HCT116 (cell line): ENCODE measurements around the gene LEKR1. TPM values are rescaled to one million over a fixed set of nuclear protein-coding genes. Genes with fewer than 3 reads are reported as not detected.

Experiments used
- ATAC-seq: fragments of 200-7000 bp; cut with Tn5 transposase; 2 replicates; pipeline ENCODE4 v1.9.1; 2020; ENCODE audit warnings: mild to moderate bottlenecking, moderate library complexity
- BruUV-seq: library from RNA; stranded (reverse); fragments of 400-500 nt; replicated peaks from 2 replicates; lab custom pipeline; 2021; lab: Mats Ljungman, UMichigan
- CTCF ChIA-PET: fragments of 300-600 bp; sonication (Branson Sonifier 250); formaldehyde crosslinking; loops from one replicate; lab custom pipeline; 2021; ENCODE audit warnings: antibody characterized with exemption; lab: Charles Lee
- POLR2A ChIA-PET: fragments of 300-600, 350-600 bp; sonication (Branson Sonifier 250); formaldehyde crosslinking; loops from one replicate; lab custom pipeline; 2021; ENCODE audit warnings: antibody characterized with exemption; lab: Charles Lee
- RAD21 ChIA-PET, 2 experiments: fragments of 300-600 bp; sonication (Branson Sonifier 250); formaldehyde crosslinking; loops; one replicate each; lab custom pipeline; 2023; ENCODE audit warnings: low total read pairs in 2 of 2; ENCODE audit not compliant: uncharacterized antibody in 2 of 2, unreplicated experiment in 2 of 2, low non-redundant PET in 1 of 2; lab: Charles Lee
- DNase-seq: peaks from one replicate; pipeline ENCODE4 v3.0.0-alpha.2; 2010; ENCODE audit warnings: low read depth, low spot score
- H2AFZ ChIP-seq: fragments of 200-600 bp; shearing (Covaris generic), sonication (generic); 2 replicates; pipeline ENCODE4 v1.6.1; 2017; ENCODE audit warnings: low read depth, mixed run types, mixed read lengths, antibody characterized with exemption, low read length; ENCODE audit not compliant: poor library complexity, severe bottlenecking
- H3K27ac ChIP-seq: 2 replicates; pipeline ENCODE4 v1.5.1; 2012; ENCODE audit warnings: low read depth, low read length
- H3K27me3 ChIP-seq: fragments of 200-600 bp; sonication (generic); 2 replicates; pipeline ENCODE4 v1.6.1; 2016; ENCODE audit warnings: mixed run types, low read length, mixed read lengths; ENCODE audit not compliant: insufficient read depth
- H3K36me3 ChIP-seq, 2 experiments: fragments of 200-500 bp in 1 of 2; fragments of 200-600 bp in 1 of 2; sonication (Bioruptor generic) in 1 of 2; sonication (generic) in 1 of 2; 2 replicates each; pipeline versions ENCODE4 v1.5.1 to v1.6.1; 2014 to 2016; ENCODE audit warnings: low read length in 2 of 2, inconsistent platforms in 1 of 2, mixed read lengths in 1 of 2, mixed run types in 1 of 2; ENCODE audit not compliant: insufficient read depth in 2 of 2, control insufficient read depth in 1 of 2
- H3K4me1 ChIP-seq, 2 experiments: fragments of 200-600 bp in 1 of 2; sonication (generic) in 1 of 2; 2 replicates each; pipeline versions ENCODE4 v1.5.1 to v1.6.1; 2012 to 2017; ENCODE audit warnings: low read length in 2 of 2, inconsistent platforms in 1 of 2, mild to moderate bottlenecking in 1 of 2, mixed read lengths in 1 of 2, mixed run types in 1 of 2, moderate library complexity in 1 of 2; ENCODE audit not compliant: insufficient read depth in 2 of 2, control insufficient read depth in 1 of 2
- H3K4me2 ChIP-seq: fragments of 200-600 bp; sonication (generic); 2 replicates; pipeline ENCODE4 v1.6.1; 2017; ENCODE audit warnings: mixed run types, low read length, mixed read lengths
- H3K4me3 ChIP-seq, 2 experiments: fragments of 200-600 bp in 1 of 2; sonication (generic) in 1 of 2; replicated peaks in 1 of 2; 2 replicates each; pipeline ENCODE4 v1.5.1; 2011 to 2016; ENCODE audit warnings: low read length in 2 of 2, control low read depth in 1 of 2, low read depth in 1 of 2, mild to moderate bottlenecking in 1 of 2, mixed read lengths in 1 of 2, mixed run types in 1 of 2
- H3K79me2 ChIP-seq: fragments of 200-600 bp; sonication (generic); 2 replicates; pipeline ENCODE4 v1.6.1; 2017; ENCODE audit warnings: mild to moderate bottlenecking, mixed run types, low read length, moderate library complexity, mixed read lengths; ENCODE audit not compliant: insufficient read depth
- H3K9ac ChIP-seq: fragments of 200-600 bp; sonication (generic); 2 replicates; pipeline ENCODE4 v1.6.1; 2016; ENCODE audit warnings: low read length, mixed read lengths
- H3K9me2 ChIP-seq: fragments of 200-600 bp; sonication (generic), shearing (Covaris generic); 2 replicates; pipeline ENCODE4 v1.6.1; 2017; ENCODE audit warnings: mixed run types, mild to moderate bottlenecking, moderate library complexity; ENCODE audit not compliant: insufficient read depth
- H3K9me3 ChIP-seq, 2 experiments: fragments of 200-500 bp in 1 of 2; fragments of 200-600 bp in 1 of 2; sonication (Bioruptor generic) in 1 of 2; sonication (generic) in 1 of 2; 2 replicates each; pipeline ENCODE4 v1.6.1; 2014 to 2017; ENCODE audit warnings: low read length in 2 of 2, mixed read lengths in 2 of 2, inconsistent platforms in 1 of 2, low read depth in 1 of 2, mild to moderate bottlenecking in 1 of 2, mixed run types in 1 of 2, moderate library complexity in 1 of 2; ENCODE audit not compliant: control insufficient read depth in 1 of 2, insufficient read depth in 1 of 2
- H4K20me1 ChIP-seq: fragments of 200-600 bp; sonication (generic), shearing (Covaris generic); 2 replicates; pipeline ENCODE4 v1.6.1; 2017; ENCODE audit warnings: mixed run types, mild to moderate bottlenecking, moderate library complexity; ENCODE audit not compliant: insufficient read depth
- EGR1 ChIP-seq: IDR thresholded peaks from 2 replicates; pipeline ENCODE4 v1.6.1; 2012; ENCODE audit warnings: low read depth
- ELF1 ChIP-seq: IDR thresholded peaks from 2 replicates; pipeline ENCODE4 v1.6.1; 2012; ENCODE audit warnings: low read depth, borderline replicate concordance
- EZH2 ChIP-seq: fragments of 200-600 bp; sonication (generic); IDR thresholded peaks from 2 replicates; pipeline ENCODE4 v1.6.1; 2017; ENCODE audit warnings: antibody characterized with exemption, mixed run types
- EZH2phosphoT487 ChIP-seq: fragments of 200-600 bp; IDR thresholded peaks from 2 replicates; pipeline ENCODE4 v1.6.1; 2018; ENCODE audit warnings: antibody characterized with exemption, borderline replicate concordance
- FOSL1 ChIP-seq: IDR thresholded peaks from 2 replicates; pipeline ENCODE4 v1.6.1; 2012; ENCODE audit warnings: low read depth
- JUND ChIP-seq: IDR thresholded peaks from 2 replicates; pipeline ENCODE4 v1.6.1; 2012
- POLR2A ChIP-seq: IDR thresholded peaks from 2 replicates; pipeline ENCODE4 v1.7.0; 2011; ENCODE audit warnings: borderline replicate concordance; ENCODE audit not compliant: insufficient read depth, insufficient read length; ENCODE audit errors: extremely low read depth
- POLR2AphosphoS5 ChIP-seq: IDR thresholded peaks from 2 replicates; pipeline ENCODE4 v1.6.1; 2011; ENCODE audit warnings: mild to moderate bottlenecking, low read depth, low read length, moderate library complexity
- SIN3A ChIP-seq: IDR thresholded peaks from 2 replicates; pipeline ENCODE4 v1.6.1; 2012; ENCODE audit warnings: low read depth
- SP1 ChIP-seq: IDR thresholded peaks from 2 replicates; pipeline ENCODE4 v1.6.1; 2012; ENCODE audit warnings: low read depth
- SRF ChIP-seq: IDR thresholded peaks from 2 replicates; pipeline ENCODE4 v1.6.1; 2012; ENCODE audit warnings: low read depth
- TCF7L2 ChIP-seq: IDR thresholded peaks from 2 replicates; pipeline ENCODE4 v1.7.0; 2011; ENCODE audit warnings: borderline replicate concordance, inconsistent platforms; ENCODE audit not compliant: insufficient read depth, insufficient read length; ENCODE audit errors: extremely low read depth
- ZFX ChIP-seq: fragments of 450-650 bp; IDR thresholded peaks from 2 replicates; pipeline ENCODE4 v1.6.1; 2017
- ZNF274 ChIP-seq: fragments of 200-500 bp; sonication (Bioruptor generic); IDR thresholded peaks from 2 replicates; pipeline ENCODE4 v1.6.1; 2014; ENCODE audit warnings: mild to moderate bottlenecking, low read depth, low read length, inconsistent platforms
- intact Hi-C: fragments of 100-400 bp; cut with micrococcal nuclease; formaldehyde crosslinking; loops from 2 replicates; pipeline ENCODE4 v1.10.0; 2022
- total RNA-seq: library from RNA; stranded (reverse); gene quantifications from one replicate; pipeline ENCODE4 v1.2.1, GENCODE V29; 2021; ENCODE audit not compliant: unreplicated experiment
- TF ChIP-seq, protein P1 (sequence below): IDR thresholded peaks from 2 replicates; pipeline ENCODE4 v1.6.1; 2011; ENCODE audit warnings: mild to moderate bottlenecking, low read length, moderate library complexity; ENCODE audit not compliant: insufficient replicate concordance; ENCODE audit errors: extremely low read depth
- TF ChIP-seq, protein P2 (sequence below): IDR thresholded peaks from 2 replicates; pipeline ENCODE4 v1.6.1; 2012
- TF ChIP-seq, protein P3 (sequence below), 3 experiments: fragments of 200-600 bp in 1 of 3; sonication (generic) in 1 of 3; IDR thresholded peaks in 2 of 3; conservative IDR thresholded peaks in 1 of 3; 2 replicates each; pipeline ENCODE4 v1.5.1; 2012 to 2017; ENCODE audit warnings: low read depth in 2 of 3, low read length in 2 of 3, antibody characterized with exemption in 1 of 3, borderline replicate concordance in 1 of 3, control low read depth in 1 of 3, mild to moderate bottlenecking in 1 of 3, mixed read lengths in 1 of 3, mixed run types in 1 of 3, moderate library complexity in 1 of 3; ENCODE audit not compliant: insufficient read depth in 1 of 3
- TF ChIP-seq, protein P4 (sequence below): IDR thresholded peaks from 2 replicates; pipeline ENCODE4 v1.6.1; 2012
- TF ChIP-seq, protein P5 (sequence below): IDR thresholded peaks from 2 replicates; pipeline ENCODE4 v1.6.1; 2012; ENCODE audit warnings: low read depth

Gene LEKR1
- total RNA-seq, 1 experiment from 2014 or later: 2.1 TPM

DNA sequence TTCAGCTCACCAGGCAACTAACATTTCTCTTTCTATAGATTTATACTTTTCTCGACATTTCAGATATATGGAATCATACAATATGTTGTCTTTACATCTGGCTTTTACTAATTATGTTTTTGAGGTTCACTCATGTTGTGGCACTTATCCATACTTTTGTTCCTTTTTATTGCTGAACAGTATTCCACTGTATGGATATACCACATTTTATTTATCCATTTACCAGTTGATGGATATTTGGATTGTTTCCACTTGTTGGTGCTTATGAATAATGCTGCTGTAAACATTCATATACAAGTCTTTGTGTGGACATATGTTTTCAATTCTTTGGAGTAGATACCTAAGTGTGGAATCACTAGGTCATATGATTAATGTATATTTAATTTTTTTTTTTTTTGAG, 97.2 kb downstream of the LEKR1 start:
- no peak overlapping the region for H3K4me2 ChIP-seq
- no TSS peak for BruUV-seq
- H3K4me3 ChIP-seq: no peak overlapping the region
- H3K36me3 ChIP-seq: no peaks in the 10 kb centered on the region
- H3K9me2 ChIP-seq: no peaks in the 10 kb centered on the region
- H3K9me3 ChIP-seq: no peaks in the 10 kb centered on the region
- no peaks in the 10 kb centered on the region for H4K20me1 ChIP-seq
- ChIA-PET POLR2A (no interaction called here), RAD21 (no interaction called here), CTCF (no interaction called here)
- TF ChIP-seq ZNF274 (no peak), SP1 (no peak), ZFX (no peak), TCF7L2 (no peak), SRF (no peak), SIN3A (no peak), POLR2A (no peak), EZH2 (no peak), FOSL1 (no peak), ELF1 (no peak), POLR2AphosphoS5 (no peak), EGR1 (no peak), JUND (no peak), EZH2phosphoT487 (no peak)
- TF ChIP-seq, protein P1, sequence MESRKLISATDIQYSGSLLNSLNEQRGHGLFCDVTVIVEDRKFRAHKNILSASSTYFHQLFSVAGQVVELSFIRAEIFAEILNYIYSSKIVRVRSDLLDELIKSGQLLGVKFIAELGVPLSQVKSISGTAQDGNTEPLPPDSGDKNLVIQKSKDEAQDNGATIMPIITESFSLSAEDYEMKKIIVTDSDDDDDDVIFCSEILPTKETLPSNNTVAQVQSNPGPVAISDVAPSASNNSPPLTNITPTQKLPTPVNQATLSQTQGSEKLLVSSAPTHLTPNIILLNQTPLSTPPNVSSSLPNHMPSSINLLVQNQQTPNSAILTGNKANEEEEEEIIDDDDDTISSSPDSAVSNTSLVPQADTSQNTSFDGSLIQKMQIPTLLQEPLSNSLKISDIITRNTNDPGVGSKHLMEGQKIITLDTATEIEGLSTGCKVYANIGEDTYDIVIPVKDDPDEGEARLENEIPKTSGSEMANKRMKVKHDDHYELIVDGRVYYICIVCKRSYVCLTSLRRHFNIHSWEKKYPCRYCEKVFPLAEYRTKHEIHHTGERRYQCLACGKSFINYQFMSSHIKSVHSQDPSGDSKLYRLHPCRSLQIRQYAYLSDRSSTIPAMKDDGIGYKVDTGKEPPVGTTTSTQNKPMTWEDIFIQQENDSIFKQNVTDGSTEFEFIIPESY: no peak
- TF ChIP-seq, protein P2, sequence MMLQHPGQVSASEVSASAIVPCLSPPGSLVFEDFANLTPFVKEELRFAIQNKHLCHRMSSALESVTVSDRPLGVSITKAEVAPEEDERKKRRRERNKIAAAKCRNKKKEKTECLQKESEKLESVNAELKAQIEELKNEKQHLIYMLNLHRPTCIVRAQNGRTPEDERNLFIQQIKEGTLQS: no peak
- TF ChIP-seq, protein P3, sequence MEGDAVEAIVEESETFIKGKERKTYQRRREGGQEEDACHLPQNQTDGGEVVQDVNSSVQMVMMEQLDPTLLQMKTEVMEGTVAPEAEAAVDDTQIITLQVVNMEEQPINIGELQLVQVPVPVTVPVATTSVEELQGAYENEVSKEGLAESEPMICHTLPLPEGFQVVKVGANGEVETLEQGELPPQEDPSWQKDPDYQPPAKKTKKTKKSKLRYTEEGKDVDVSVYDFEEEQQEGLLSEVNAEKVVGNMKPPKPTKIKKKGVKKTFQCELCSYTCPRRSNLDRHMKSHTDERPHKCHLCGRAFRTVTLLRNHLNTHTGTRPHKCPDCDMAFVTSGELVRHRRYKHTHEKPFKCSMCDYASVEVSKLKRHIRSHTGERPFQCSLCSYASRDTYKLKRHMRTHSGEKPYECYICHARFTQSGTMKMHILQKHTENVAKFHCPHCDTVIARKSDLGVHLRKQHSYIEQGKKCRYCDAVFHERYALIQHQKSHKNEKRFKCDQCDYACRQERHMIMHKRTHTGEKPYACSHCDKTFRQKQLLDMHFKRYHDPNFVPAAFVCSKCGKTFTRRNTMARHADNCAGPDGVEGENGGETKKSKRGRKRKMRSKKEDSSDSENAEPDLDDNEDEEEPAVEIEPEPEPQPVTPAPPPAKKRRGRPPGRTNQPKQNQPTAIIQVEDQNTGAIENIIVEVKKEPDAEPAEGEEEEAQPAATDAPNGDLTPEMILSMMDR (IDR thresholded peaks at IDR 0.05 in 2 of 3, conservative IDR thresholded peaks at IDR 0.05 in 1 of 3; ENCODE audit: borderline replicate concordance in 1 of 3, insufficient read depth in 1 of 3, low read depth in 2 of 3, low read length in 2 of 3): no peak
- TF ChIP-seq, protein P4, sequence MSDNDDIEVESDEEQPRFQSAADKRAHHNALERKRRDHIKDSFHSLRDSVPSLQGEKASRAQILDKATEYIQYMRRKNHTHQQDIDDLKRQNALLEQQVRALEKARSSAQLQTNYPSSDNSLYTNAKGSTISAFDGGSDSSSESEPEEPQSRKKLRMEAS: no peak
- TF ChIP-seq, protein P5, sequence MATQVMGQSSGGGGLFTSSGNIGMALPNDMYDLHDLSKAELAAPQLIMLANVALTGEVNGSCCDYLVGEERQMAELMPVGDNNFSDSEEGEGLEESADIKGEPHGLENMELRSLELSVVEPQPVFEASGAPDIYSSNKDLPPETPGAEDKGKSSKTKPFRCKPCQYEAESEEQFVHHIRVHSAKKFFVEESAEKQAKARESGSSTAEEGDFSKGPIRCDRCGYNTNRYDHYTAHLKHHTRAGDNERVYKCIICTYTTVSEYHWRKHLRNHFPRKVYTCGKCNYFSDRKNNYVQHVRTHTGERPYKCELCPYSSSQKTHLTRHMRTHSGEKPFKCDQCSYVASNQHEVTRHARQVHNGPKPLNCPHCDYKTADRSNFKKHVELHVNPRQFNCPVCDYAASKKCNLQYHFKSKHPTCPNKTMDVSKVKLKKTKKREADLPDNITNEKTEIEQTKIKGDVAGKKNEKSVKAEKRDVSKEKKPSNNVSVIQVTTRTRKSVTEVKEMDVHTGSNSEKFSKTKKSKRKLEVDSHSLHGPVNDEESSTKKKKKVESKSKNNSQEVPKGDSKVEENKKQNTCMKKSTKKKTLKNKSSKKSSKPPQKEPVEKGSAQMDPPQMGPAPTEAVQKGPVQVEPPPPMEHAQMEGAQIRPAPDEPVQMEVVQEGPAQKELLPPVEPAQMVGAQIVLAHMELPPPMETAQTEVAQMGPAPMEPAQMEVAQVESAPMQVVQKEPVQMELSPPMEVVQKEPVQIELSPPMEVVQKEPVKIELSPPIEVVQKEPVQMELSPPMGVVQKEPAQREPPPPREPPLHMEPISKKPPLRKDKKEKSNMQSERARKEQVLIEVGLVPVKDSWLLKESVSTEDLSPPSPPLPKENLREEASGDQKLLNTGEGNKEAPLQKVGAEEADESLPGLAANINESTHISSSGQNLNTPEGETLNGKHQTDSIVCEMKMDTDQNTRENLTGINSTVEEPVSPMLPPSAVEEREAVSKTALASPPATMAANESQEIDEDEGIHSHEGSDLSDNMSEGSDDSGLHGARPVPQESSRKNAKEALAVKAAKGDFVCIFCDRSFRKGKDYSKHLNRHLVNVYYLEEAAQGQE: no peak
- intact Hi-C loops: no loop called here
- ATAC-seq (no peak), DNase-seq (no peak)
- no peak overlapping the region for H3K9ac ChIP-seq
- H2AFZ ChIP-seq: no peak overlapping the region
- no peaks in the 10 kb centered on the region for H3K79me2 ChIP-seq
- no peaks in the 10 kb centered on the region for H3K4me1 ChIP-seq
- H3K27ac ChIP-seq: no peak overlapping the region
- H3K27me3 ChIP-seq: no peaks in the 10 kb centered on the region
